HG03095 (cell line): Measurements from ENCODE around the gene NEURL1.
"Not testable (repeated sequence)": the region's sequence is repeated elsewhere in the genome, so short reads cannot be mapped to it uniquely, and the experiment has no call there.

Experiments used
- ATAC-seq: cut with Tn5 transposase; IDR thresholded peaks from one replicate; pipeline ENCODE4 v1.9.1; 2021; ENCODE audit warnings: moderate library complexity; ENCODE audit not compliant: unreplicated experiment

NEURL1 gene

DNA sequence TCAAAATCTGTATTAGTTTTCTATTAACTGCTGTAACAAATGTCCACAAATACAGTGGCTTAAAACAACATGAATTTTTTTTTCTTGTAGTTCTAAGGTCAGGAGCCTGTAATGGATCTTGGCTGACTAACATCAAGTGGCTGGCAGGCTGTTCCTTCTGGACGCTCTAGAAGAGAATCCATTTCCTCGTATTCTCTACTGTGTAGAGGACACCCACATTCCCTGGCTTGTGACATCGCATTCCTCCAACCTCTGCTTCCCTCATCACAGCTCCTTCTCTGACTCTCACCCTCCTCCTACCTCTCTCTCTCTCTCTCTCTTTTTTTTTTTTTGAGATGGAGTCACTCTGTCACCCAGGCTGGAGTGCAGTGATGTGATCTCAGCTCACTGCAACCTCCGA is 30.0 kb upstream of the NEURL1 start:
- ATAC-seq: no peak

DNA sequence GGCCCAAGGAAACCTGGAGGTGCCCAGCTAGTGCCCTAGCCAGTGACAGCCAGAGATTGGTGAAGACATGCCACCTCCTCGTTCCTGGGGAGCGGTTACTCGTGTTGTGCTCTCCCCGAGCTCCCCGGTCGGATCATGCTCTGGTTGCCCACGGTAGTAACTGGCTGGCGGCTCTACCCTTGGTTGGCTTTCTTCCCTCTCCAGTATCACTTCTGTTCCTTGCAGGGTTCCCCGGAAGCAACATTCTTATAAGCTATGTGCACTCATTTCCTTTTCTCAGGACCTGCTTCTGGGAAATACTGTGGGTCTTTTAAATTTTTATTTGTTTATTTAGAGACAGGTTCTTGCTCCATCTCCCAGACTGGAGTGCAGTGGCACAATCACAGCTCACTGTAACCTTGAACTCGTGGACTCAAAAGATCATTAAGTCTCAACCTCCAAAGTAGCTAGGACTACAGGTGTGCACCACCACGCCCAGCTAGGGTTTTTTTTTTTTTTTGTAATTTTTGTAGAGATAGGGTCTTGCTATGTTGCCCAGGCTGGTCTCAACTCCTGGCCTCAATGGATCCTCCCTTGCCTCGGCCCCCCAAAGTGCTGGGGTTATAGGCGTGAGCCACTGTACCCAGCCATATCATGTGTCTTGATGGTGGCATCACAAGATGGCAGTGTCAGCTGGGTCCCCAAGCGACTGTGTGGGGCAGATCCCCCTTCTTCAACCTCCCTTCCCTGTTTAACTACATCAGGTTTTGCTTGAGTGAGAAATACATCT is 27.9 kb upstream of the NEURL1 start:
- no peak for ATAC-seq

DNA sequence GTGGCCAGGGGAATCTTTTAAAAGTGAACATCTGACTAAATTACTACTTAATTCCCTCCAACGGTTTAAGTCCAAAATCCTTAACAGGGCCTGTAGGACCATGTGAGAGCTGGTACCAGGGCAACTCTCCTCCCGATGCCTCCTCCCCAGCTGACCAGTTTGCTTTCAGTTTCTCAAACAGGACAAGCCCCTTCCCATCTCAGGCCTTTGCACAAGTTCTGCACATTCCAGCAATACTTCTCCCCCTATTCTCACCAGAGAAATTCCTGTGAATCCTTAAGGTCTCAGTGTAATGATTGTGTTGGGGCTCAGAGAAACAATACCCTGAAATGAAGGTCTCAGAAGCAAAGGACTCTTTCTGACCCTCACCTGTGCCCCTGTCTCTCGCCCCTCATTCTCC is 26.8 kb upstream of the NEURL1 start:
- ATAC-seq: no peak

DNA sequence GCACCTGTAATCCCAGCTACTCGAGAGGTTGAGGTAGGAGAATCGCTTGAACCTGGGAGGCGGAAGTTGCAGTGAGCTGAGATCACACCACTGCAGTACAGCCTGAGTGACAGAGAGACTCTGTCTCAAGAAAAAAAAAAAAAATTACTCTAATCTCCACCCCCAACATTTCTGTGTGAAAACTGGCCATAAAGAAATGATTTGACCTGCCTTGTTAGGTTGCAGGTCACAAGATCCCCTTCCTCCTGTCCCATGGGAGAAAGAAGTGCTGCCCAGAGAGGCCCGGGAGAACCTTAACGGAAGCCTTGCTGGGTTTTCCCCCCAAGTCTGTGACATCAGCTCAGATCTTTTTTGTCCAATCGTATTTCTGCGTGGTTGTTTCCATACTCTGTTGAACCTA is 26.1 kb upstream of the NEURL1 start:
- ATAC-seq: no peak

DNA sequence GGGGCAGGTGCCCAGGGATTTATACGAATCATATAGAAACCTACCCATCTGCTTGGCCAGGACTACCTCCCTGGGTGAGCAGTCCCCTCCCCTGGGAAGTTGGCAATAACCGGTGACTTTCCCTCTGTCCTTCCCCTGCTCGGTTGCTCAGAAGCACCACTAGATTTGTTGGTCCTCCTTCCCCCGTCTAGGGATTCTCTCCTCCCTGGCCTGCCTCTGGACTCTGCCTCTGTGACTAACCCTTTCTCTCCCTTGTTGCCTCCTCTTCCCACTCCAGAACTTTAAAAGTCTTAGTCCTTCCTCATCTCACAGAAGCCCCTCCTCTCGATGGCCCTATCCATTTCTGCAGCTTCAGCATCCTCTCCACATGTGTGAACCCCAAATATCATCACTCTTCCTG is 24.3 kb upstream of the NEURL1 start:
- ATAC-seq: no peak

DNA sequence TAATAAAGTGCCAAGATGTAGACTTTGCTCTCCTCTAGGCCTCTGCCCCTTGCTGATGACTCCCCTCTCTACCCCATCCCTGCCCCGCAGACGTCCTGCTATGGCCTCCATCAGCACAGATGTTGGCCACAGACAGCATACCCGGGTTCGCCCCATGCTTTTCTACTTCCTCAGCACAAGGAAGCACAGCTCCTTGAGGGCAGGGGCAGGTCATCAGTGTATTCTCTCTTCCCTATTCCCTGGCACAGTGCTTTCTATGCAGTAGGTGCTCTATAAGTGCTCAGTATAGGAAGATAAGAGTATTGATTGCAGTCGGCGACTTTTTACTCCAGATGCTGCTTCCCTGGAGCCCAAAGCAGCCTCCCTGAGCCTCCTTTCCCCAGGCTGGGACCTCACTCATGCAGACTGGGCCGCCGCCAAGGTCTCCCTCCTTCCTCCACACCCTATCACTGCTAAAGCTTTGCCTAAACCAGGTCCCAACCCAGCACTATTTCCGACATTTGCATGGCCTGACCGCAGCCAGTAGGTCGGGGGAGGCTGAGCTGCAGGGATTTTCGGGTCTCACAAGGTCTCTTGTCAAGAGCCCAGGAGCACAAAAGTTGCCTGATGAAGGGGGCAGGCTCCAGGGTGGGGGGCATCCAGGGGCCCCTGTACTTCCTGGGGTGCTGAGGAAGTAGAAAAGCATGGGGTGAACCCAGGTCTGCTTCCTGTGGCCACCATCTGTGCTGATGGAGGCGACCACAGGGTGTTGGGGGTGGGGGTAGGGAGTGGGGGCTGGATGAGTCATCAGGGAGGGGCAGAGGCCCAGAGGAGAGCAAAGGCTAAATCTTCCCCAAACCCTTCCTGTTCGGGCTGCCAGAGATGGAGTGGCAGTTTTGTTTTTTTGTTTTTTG is 22.5 kb upstream of the NEURL1 start:
- peak; percentile 66 for ATAC-seq

DNA sequence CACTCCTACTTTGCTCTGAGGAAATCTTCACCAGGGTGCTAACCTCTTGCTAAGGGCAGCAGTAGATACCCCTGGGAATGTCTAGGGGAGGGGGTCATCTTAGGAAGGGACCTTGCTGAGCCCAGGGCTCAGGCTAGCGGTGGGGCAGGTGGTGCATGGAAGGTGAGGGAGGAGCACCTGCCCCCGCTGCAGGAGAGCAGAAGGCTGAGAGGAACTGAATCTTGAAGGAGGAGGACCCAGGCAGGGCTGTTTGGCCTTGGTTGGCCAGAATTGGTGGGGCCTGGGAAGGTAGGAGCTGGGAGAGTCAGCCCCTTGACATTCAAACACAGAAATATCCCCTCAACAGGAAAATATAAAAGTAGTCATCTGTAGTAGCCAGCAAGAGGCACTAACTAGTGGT is 21.5 kb upstream of the NEURL1 start:
- peak; percentile 34 for ATAC-seq

DNA sequence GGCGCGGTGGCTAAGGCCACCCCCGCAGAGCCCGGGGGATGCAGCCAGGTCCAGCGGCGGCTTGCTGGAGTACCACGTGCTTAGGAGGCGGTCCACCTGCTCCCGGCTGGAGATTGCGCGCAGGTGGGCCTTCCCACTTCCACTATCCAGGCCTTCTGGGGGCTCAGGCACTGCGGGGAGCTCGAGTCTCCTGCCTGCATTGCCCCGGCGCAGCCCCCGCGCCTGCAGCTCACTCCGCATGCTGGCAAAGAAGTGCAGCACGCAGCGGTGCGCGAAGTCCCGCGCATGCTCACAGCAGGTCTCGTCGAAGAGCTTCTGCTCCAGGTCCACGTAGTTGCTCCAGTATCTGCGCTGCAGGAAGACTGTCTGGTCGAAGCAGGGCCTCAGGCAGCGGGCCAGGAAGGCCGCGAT is 20.2 kb upstream of the NEURL1 start:
- no peak for ATAC-seq

DNA sequence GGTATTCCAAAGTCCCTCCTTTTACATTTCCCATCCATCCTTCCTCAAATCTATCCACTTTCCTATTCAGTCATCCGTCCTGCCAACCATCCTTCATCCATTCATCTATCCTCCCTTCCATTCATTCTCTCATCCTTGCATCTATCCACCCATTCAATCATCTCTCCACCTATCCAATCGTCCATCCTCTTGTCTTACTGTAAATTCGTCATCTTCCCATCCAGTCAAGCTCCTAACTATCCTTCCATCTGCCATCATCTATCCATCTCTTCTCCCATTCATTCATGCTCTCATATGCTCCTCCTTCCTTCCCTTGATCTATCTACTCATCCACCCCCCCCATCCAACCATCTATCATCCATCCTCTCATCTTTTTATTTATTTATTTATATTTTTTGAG is 19.4 kb upstream of the NEURL1 start:
- ATAC-seq: no peak

DNA sequence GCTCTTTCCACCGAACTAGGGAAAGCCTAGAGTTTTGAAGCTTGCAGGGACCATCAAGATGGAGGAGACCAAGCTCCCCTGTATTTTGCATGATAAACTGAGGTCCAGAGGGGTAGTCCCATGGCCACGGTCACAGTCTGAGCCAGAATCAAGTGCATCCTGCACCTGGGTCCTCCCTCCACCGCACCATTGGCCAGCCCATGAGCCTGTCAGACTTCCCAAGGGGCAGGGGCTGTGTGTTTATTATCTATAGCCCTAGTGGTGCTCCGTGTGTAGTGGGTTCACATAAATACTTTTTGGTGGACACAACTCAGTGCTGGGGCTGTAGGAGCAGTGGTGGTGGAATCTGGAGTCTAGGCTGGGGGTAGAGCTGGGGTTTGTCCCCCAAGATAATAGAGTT is 18.1 kb upstream of the NEURL1 start:
- ATAC-seq: no peak

DNA sequence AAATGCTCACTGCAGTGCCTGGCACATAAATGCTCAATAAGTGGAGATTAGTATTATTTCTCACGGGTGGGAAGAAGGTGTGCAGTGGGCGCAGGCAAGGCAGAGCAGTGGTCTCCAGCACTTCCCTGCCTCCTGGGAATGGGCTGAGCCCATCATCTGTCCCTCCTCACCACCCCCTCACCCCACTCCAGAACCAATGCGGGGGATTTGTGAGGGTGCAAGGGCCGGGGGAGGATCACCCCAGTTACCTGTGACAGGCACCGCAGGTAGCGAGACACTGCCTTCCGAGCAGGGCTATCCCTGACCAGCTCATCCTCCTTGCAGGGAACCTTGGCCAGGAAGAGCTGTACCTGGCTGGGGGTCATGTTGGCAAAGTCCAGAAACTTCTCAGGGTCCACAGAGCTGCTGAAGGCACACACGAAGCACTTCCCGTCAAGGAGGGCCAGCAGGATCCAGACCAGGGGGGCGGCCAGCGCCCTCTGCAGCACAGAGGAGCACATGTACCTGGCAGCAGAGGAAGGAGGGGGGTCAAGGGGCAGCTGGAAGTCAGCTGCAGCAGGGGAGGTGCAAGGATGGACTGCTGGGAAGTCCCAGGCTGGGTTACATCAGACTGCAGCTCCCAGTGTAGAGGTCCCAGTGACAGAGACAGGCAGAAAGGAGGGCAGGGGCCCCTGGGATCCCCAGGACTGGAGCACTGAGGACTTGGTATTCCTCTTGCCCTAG is 17.3 kb upstream of the NEURL1 start:
- ATAC-seq: peak; percentile 43

DNA sequence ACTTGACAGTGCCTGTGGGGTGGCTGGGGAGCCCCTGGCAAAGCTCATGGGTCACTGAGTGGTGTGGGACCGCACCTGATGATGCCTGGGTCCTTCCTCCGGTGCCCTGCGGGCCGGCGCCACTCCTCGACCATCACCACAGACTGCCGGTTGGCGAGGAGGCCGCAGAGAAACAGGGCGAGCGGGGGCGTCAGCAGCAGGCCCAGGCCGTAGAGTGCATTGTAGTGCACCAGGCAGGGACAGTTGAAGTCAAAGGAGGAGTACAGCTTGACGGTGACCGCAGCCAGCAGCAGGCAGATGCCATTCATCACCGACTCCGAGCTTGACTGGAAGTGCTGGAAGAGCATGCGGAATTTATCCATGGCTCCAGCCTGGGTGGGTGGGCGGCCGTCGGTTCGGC is 14.8 kb upstream of the NEURL1 start:
- ATAC-seq: no peak

DNA sequence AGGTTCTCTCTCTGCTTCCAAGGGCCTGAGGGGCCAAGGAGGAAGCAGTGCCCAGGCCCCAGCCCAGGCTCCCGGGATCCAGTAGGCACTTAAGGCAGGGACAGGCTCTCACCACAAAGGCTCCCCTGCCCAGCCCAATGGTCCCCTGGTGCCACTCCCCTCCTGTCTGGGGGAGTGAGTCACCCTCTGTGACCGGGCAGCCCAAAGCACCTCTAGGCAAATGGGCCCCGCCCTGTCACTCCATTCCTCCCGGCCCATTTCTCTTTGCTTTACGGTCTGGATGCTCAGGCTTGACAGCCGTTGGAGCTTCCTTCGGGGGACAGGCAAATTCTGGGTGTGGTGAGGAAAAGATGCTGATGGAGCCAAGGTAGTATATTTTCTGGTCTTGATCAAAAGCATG is 14.4 kb upstream of the NEURL1 start, which contains the start of gene CALHM3:
TSS of gene CALHM3 (minus strand) at position 106 of the 400 bp plus-strand sequence. CDS start 208 bp downstream, outside the sequence.
- ATAC-seq: no peak

DNA sequence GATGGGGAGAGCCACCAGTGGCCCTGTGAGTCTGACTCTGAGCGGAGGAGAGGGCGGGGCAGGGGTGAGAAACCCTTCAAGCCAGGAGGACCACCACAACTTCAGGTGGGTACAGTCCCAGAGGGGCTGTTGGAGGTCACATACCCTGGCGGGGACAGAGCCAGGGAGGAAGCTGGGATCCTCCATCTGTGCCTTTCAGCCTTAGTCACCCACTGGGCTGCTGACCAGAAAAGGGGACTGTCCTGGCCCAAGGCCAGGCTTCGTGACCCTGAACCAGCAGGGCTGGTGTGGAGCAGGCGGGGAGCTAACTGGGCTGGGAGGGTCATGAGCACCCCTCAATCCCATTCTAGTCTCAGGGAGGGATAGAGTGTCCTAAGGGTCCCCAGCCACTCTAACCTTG is 13.0 kb upstream of the NEURL1 start:
- ATAC-seq: no peak

DNA sequence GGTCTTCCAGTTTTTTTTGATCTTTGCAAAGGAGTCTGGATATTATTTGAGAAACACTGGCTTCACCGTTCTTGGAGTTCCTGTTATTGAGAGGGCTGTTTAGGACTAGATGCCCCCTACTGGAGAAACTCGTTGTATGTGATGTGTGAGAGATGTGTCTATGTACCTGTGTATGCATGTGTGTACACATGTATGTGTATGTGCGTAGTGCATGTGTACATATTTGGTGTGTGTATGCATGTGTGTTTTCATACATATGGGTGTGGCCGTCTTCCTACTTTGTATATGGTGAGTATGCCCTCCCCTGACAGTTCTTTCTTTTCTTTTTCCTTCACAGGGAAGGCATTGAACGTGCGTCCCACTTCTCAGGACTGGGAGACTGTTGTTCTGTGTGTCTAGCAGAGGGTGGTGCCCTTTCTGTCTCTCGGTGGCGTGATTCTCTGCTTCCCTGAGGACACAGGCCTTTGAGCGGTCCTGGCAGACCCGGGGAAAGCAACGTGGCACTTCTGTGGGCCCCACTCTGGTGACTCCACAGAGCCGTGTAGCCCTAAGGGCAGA is 11.5 kb upstream of the NEURL1 start:
- ATAC-seq: no peak

DNA sequence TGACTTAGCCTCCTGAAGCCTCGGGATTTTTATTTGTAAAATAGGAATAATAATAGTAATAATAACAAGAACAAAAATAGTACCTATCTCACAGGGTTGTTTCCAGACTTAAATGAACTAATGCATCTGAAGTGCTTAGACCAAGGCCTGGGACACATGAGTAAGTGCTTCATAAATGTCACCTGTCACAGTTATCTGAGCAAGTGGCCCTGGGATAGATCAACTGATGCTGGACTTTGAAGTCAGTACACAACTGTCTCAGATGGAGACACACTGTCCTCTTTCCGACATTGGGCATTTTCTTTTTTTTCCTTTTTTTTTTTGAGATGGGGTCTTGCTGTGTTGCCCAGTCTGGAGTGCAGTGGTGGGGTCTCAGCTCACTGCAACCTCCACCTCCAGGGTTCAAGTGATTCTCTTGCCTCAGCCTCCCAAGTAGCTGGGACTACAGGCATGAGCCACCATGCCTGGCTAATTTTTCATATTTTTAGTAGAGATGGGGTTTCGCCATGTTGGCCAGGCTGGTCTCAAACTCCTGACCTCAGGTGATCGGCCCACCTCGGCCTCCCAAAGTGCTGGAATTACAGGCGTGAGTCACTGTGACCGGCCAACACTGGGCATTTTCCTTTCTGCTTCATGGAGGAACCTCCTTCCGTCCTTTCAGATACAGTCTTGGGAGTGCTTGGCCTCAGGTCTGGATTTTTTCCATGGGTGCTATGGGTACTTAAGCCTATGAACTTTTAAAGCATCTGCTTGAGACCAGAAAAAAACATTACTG is 6.7 kb upstream of the NEURL1 start:
- ATAC-seq: not testable (repeated sequence)

DNA sequence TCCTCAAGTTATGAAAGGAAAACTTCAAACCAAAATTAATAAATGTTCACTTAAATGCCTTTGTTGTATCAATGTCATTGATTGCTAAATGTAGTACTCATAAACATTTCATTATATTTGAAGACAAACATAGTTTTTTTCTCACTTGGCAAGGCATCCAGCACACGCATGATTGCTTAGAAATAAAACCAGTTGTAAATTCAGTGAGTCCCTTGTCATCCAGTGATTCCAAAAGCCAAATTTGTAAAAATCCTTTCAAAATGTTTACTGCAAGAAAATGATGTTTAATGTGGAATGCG is 6.1 kb upstream of the NEURL1 start:
- ATAC-seq: no peak

DNA sequence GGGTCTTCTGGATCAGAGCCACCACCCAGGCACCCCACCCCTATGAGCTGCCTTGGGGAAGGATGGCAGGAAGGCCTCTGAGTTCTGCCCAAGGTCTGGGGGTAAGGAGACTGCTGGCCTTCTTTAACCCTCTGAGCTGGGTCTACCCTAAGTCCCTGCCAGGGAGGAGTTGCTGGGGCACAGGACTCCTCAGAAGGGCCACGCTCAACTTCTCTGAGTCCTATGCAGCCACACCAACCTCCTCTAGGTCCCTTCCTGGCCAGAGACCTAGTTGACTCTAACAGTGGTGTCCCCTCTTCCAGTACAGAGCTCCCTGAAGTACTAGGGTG is 2.6 kb upstream of the NEURL1 start:
- peak; percentile 24 for ATAC-seq

DNA sequence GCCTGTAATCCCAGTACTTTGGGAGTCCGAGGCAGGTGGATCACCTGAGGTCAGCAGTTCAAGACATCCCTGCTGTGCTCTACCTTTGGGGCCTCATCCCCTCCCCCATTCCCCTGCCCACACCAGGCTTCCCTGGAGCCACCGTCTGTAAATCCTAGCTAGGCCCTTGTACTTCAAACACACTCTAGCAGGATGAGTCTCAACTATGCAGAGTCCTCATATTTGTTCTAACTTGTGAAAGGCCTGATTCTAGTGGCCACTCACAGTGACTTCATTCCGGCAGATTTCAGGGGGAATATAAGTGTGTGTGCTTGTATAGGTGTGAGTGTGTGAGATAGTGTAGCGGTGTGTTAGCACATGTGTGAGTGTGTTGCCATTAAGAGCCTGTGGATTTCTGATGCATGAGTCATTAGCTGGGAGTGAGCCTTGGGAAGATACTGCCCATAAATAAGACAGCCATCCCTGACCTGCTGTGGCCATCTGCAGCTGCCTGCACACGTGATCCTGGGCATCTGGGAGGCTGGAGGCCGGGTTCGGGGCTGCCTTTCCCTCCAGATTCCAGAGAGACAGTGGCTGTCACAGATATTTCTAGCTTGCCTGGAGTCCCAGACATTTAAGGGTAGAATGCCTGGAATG is 1.7 kb upstream of the NEURL1 start:
- ATAC-seq: no peak

DNA sequence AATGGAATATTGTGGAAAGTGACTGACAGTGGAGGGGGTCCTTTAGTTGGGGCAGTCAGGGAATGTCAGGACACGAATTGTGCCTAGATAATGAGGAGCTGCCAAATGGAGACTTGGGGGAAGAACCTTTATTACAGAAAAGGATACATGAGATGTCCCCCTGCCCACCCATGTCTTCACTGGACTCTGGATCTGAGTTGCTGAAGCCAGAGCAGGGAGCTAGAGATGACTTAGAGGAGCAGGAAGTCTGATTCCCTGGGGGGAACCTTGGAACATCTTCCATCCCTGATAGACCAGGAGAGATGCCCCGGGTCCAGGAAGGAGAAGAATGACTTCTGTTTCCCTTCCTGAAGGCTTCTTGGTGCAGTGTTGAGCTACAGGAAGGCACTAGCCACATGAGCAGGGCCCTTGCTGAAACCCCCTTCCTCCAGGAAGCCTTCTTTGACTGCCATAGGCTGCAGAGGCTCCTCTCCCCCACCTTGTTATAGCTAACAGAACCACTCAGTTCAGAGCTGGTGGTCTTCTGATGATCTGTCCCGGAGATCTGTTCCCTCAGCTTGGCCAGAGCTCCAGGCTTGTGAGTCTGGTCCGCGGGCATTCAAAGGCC is 747 bp upstream of the NEURL1 start:
- ATAC-seq: no peak
